Endothelial cell of umbilical vein (primary cell): ENCODE results near the gene PTGDS. TPM values are rescaled to one million over a fixed set of nuclear protein-coding genes. Genes with fewer than 3 reads are reported as not detected.

Source experiments
- BruUV-seq: library from RNA; stranded (reverse); fragments of 400-500 nt; replicated peaks from 2 replicates; lab custom pipeline; 2021; lab: Mats Ljungman, UMichigan
- CTCF ChIA-PET: fragments of 300-600, 350-600 bp; sonication (Branson Sonifier 250); formaldehyde crosslinking; loops from one replicate; lab custom pipeline; 2021; ENCODE audit warnings: antibody characterized with exemption, inconsistent platforms; lab: Charles Lee
- POLR2A ChIA-PET: fragments of 300-600, 350-600 bp; sonication (Branson Sonifier 250); formaldehyde crosslinking; loops from one replicate; lab custom pipeline; 2021; ENCODE audit warnings: antibody characterized with exemption, inconsistent platforms; lab: Charles Lee
- DNase-seq: peaks from one replicate; pipeline ENCODE4 v3.0.0-alpha.2; 2011; ENCODE audit warnings: low read depth, low spot score
- FAIRE-seq: peaks from 2 replicates; lab custom pipeline; 2011; peaks lifted over from hg19 to GRCh38; lab: Jason Lieb, UNC
- H2AFZ ChIP-seq: 2 replicates; pipeline ENCODE4 v1.6.0; 2012; ENCODE audit warnings: low read depth, low read length, control low read depth, inconsistent platforms
- H3K27ac ChIP-seq: 2 replicates; pipeline ENCODE4 v1.5.1; 2011; ENCODE audit warnings: low read depth, mild to moderate bottlenecking, control low read depth, low read length, moderate library complexity; ENCODE audit not compliant: insufficient read depth
- H3K27me3 ChIP-seq, 2 experiments: 2 replicates each; pipeline versions ENCODE4 v1.6.0 to v1.6.1; 2011; ENCODE audit warnings: low read length in 2 of 2, mixed read lengths in 1 of 2; ENCODE audit not compliant: control insufficient read depth in 2 of 2, insufficient read depth in 2 of 2
- H3K36me3 ChIP-seq, 2 experiments: 2 replicates in 1 of 2; 3 replicates in 1 of 2; pipeline ENCODE4 v1.5.1; 2011; ENCODE audit warnings: low read length in 2 of 2, mild to moderate bottlenecking in 1 of 2, moderate library complexity in 1 of 2; ENCODE audit not compliant: control insufficient read depth in 2 of 2, insufficient read depth in 2 of 2; ENCODE audit errors: extremely low read depth in 1 of 2
- H3K4me1 ChIP-seq: 3 replicates; pipeline ENCODE4 v1.5.1; 2011; ENCODE audit warnings: mild to moderate bottlenecking, low read length; ENCODE audit not compliant: control insufficient read depth, insufficient read depth; ENCODE audit errors: extremely low read depth
- H3K4me2 ChIP-seq: 2 replicates; pipeline ENCODE4 v1.6.1; 2011; ENCODE audit warnings: low read length, control low read depth, mixed read lengths; ENCODE audit not compliant: insufficient read depth
- H3K4me3 ChIP-seq, 3 experiments: fragments of 200-600 bp in 1 of 3; sonication (generic), shearing (Covaris generic) in 1 of 3; replicated peaks in 1 of 3; 2 replicates each; pipeline ENCODE4 v1.5.1; 2011 to 2016; ENCODE audit warnings: control low read depth in 3 of 3, low read length in 3 of 3, mild to moderate bottlenecking in 2 of 3, inconsistent platforms in 1 of 3, low read depth in 1 of 3, moderate library complexity in 1 of 3; ENCODE audit not compliant: insufficient read depth in 1 of 3
- H3K79me2 ChIP-seq: 2 replicates; pipeline ENCODE4 v1.6.0; 2012; ENCODE audit warnings: low read length, inconsistent platforms; ENCODE audit not compliant: control insufficient read depth, insufficient read depth
- H3K9ac ChIP-seq: replicated peaks from 2 replicates; pipeline ENCODE3; 2011; ENCODE audit warnings: low read length, control low read depth; ENCODE audit not compliant: insufficient read depth; ENCODE audit errors: extremely low read depth
- H3K9me1 ChIP-seq: replicated peaks from 3 replicates; pipeline ENCODE4 v1.6.0; 2011; ENCODE audit warnings: mild to moderate bottlenecking, low read length; ENCODE audit not compliant: control insufficient read depth, insufficient read depth; ENCODE audit errors: extremely low read depth
- H3K9me3 ChIP-seq: replicated peaks from 2 replicates; pipeline ENCODE4 v1.5.1; 2012; ENCODE audit warnings: low read length, inconsistent platforms; ENCODE audit not compliant: control insufficient read depth, insufficient read depth
- H4K20me1 ChIP-seq: replicated peaks from 2 replicates; pipeline ENCODE3; 2011; ENCODE audit warnings: mild to moderate bottlenecking, low read length; ENCODE audit not compliant: control insufficient read depth, insufficient read depth; ENCODE audit errors: extremely low read depth
- EZH2 ChIP-seq: IDR thresholded peaks from 2 replicates; pipeline ENCODE4 v1.6.1; 2012; ENCODE audit warnings: borderline replicate concordance, low read depth, mild to moderate bottlenecking, moderate library complexity, low read length, inconsistent platforms; ENCODE audit not compliant: severe bottlenecking
- FOS ChIP-seq: IDR thresholded peaks from 2 replicates; pipeline ENCODE4 v1.6.1; 2011; ENCODE audit warnings: mild to moderate bottlenecking, low read length, moderate library complexity, borderline replicate concordance; ENCODE audit not compliant: insufficient read depth
- GATA2 ChIP-seq: IDR thresholded peaks from 2 replicates; pipeline ENCODE4 v1.7.0; 2011; ENCODE audit warnings: low read depth, mild to moderate bottlenecking, moderate library complexity, mixed read lengths, low read length; ENCODE audit not compliant: insufficient read length, insufficient read depth
- JUN ChIP-seq: IDR thresholded peaks from 2 replicates; pipeline ENCODE4 v1.6.1; 2011; ENCODE audit warnings: borderline replicate concordance, low read depth; ENCODE audit not compliant: insufficient read length, insufficient read depth
- MYC ChIP-seq: IDR thresholded peaks from one replicate; pipeline ENCODE4 v1.6.1; 2011; ENCODE audit warnings: mild to moderate bottlenecking, low read depth, low read length
- POLR2A ChIP-seq: IDR thresholded peaks from 2 replicates; pipeline ENCODE4 v1.6.1; 2012; ENCODE audit warnings: low read depth, mild to moderate bottlenecking, control low read depth, low read length
- POLR2AphosphoS5 ChIP-seq: IDR thresholded peaks from 2 replicates; pipeline ENCODE4 v1.6.1; 2012; ENCODE audit warnings: low read depth, mild to moderate bottlenecking, control low read depth, low read length, moderate library complexity; ENCODE audit not compliant: insufficient read depth
- dilution Hi-C: fragments of 300-500 bp; cut with MboI; formaldehyde crosslinking; loops from one replicate; pipeline ENCODE4 v1.15.0; 2019; ENCODE audit warnings: low sequenced_read_pairs; ENCODE audit not compliant: extremely low pct_ligation_motif_present
- intact Hi-C: fragments of 100-400 bp; cut with micrococcal nuclease; formaldehyde crosslinking; loops from one replicate; pipeline ENCODE4 v1.10.0; 2022
- polyA plus RNA-seq, 4 experiments: library from polyadenylated mRNA; depleted of rRNA in 3 of 4; stranded (reverse) in 3 of 4; unstranded in 1 of 4; fragments of >200 nt; gene quantifications; 2 replicates each; pipeline versions ENCODE4 v1.2.1 to v1.2.3, GENCODE V29; 2011 to 2012; ENCODE audit warnings: missing spikeins in 1 of 4
- total RNA-seq: library from RNA; stranded (reverse); gene quantifications from 2 replicates; pipeline ENCODE4 v1.2.3, GENCODE V29; 2021
- TF ChIP-seq, protein P1 (sequence below), 2 donors: IDR thresholded peaks; 1 replicate in 1 of 2; 2 replicates in 1 of 2; pipeline ENCODE4 v1.5.1; 2011; ENCODE audit warnings: low read length in 2 of 2, mild to moderate bottlenecking in 2 of 2, moderate library complexity in 2 of 2, control low read depth in 1 of 2, inconsistent platforms in 1 of 2, low read depth in 1 of 2; ENCODE audit not compliant: insufficient read depth in 1 of 2; ENCODE audit errors: extremely low read depth in 1 of 2
- TF ChIP-seq, protein P2 (sequence below): IDR thresholded peaks from 2 replicates; pipeline ENCODE4 v1.6.1; 2011; ENCODE audit not compliant: insufficient read depth, insufficient read length

Gene PTGDS
- total and polyA plus RNA-seq, 2 donors (not counting 3 experiments of a cell fraction or from before 2014, with no cell fraction given): not detected

DNA sequence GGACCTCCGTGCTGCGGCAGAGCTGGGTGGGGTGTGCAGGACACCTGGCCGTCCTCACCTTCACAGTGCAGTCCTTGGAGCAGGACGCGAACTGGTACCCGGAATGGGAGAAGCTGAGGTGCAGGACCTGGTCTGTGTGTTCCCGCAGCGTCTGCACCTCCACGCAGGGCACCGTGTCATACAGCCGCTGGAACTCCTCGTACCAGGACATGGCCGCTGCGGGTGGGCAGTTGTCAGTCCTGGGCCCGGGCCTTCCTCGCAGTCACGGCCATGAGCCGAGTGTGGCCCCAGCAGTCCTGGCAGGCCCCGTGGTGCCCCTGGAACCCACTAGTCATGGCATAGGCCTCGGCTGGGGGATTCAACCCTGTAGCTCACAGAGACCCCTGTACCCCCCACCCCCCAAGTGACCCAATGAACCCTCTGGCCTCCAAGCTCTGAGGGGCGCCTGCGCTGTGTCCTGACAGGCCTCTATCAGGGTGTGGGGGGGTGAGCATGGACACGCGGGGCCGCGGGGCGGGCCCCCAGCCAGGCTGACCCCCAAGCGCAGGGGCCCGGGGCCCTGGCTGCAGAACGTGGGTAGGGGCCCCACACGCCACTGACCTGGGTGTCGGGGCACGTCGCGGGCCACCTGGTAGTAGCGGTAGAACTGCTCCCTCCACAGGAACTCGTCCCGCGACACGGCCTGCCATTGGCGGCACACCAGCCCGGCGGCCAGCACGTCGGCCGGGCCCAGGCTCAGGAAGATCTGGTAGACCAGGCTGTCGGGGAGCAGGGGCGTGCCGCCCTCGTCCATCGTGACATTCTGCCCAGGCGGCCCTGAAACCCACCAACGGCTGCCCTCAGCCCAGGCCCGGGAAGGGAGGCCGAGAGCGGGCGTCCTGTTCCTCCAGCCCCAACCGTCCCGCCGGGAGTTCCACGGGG, 33.8 kb upstream of the PTGDS start:
- no peak for TF ChIP-seq EZH2
- no peak for TF ChIP-seq POLR2A
- TF ChIP-seq POLR2AphosphoS5: no peak
- TF ChIP-seq, protein P1, sequence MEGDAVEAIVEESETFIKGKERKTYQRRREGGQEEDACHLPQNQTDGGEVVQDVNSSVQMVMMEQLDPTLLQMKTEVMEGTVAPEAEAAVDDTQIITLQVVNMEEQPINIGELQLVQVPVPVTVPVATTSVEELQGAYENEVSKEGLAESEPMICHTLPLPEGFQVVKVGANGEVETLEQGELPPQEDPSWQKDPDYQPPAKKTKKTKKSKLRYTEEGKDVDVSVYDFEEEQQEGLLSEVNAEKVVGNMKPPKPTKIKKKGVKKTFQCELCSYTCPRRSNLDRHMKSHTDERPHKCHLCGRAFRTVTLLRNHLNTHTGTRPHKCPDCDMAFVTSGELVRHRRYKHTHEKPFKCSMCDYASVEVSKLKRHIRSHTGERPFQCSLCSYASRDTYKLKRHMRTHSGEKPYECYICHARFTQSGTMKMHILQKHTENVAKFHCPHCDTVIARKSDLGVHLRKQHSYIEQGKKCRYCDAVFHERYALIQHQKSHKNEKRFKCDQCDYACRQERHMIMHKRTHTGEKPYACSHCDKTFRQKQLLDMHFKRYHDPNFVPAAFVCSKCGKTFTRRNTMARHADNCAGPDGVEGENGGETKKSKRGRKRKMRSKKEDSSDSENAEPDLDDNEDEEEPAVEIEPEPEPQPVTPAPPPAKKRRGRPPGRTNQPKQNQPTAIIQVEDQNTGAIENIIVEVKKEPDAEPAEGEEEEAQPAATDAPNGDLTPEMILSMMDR (IDR thresholded peaks at IDR 0.05; ENCODE audit: extremely low read depth in 1 of 2, insufficient read depth in 1 of 2, low read depth in 1 of 2, low read length in 2 of 2): no peak
- TF ChIP-seq, protein P2, sequence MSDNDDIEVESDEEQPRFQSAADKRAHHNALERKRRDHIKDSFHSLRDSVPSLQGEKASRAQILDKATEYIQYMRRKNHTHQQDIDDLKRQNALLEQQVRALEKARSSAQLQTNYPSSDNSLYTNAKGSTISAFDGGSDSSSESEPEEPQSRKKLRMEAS: no peak
- TF ChIP-seq GATA2: no peak
- TF ChIP-seq MYC: no peak
- no peak for TF ChIP-seq JUN
- no peak for TF ChIP-seq FOS
- Histone ChIP-seq H4K20me1 (no peaks in the 10 kb centered on the region), H3K4me3 (peak overlapping the region; percentile 36 to 95 (median 60)), H3K4me2 (peak overlapping the region; percentile 32), H3K9me3 (no peaks in the 10 kb centered on the region), H3K36me3 (peaks cover 2 to 30% of the 10 kb centered on the region in 2 experiments), H3K9ac (peak overlapping the region; percentile 70), H3K4me1 (no peaks in the 10 kb centered on the region), H3K9me1 (no peaks in the 10 kb centered on the region), H3K27me3 (no peaks in the 10 kb centered on the region), H3K79me2 (peaks cover 26% of the 10 kb centered on the region), H3K27ac (peak overlapping the region; percentile 64), H2AFZ (no peak overlapping the region)
- POLR2A ChIA-PET: no interaction called here
- CTCF ChIA-PET: interaction anchor here (0.9 to 1.5 kb wide), 7 partner anchors 65 to 136 kb away, joined by 3 to 7 read pairs (median 3); partner anchors contain the start of gene AJM1
- DNase-seq (no peak), FAIRE-seq (no peak)
- intact Hi-C loops: loop anchor here (1.0 to 5.0 kb wide), 4 partner anchors 56 to 156 kb away; partner anchors contain the start of genes PHPT1, RABL6 and TRAF2
- no TSS peak for BruUV-seq
- dilution Hi-C loops: loop anchor here (25.0 kb wide), 1 partner anchor 131 kb away; the partner anchor contains the start of gene RABL6
